RWPE1 (cell line): ENCODE results near the gene KCNJ10.

Experiments used
- CTCF ChIA-PET: fragments of 350-600 bp; sonication (Branson Sonifier 250); formaldehyde crosslinking; extraction: SDS; loops from one replicate; lab custom pipeline; 2021; lab: Yijun Ruan, JAX
- POLR2A ChIA-PET: fragments of 400-600 bp; formaldehyde crosslinking; extraction: SDS; loops from one replicate; lab custom pipeline; 2020; ENCODE audit warnings: antibody characterized with exemption; ENCODE audit not compliant: low non-redundant PET; lab: Yijun Ruan, JAX
- DNase-seq: peaks from one replicate; pipeline ENCODE4 v3.0.0; 2012; ENCODE audit warnings: low spot score
- H3K27ac ChIP-seq: fragments of 450-650 bp; 2 replicates; pipeline ENCODE4 v1.5.1; 2017
- CTCF ChIP-seq: fragments of 450-650 bp; conservative IDR thresholded peaks from 2 replicates; pipeline ENCODE4 v1.5.1; 2017; ENCODE audit warnings: low read depth, mild to moderate bottlenecking

The KCNJ10 gene

GRCh38 chr1:160108888-160109662 lies 39.1 kb upstream of the KCNJ10 start:
- no peak for TF ChIP-seq CTCF
- POLR2A ChIA-PET, result no interaction called here
- CTCF ChIA-PET, result interaction anchor here (0.6 to 1.8 kb wide), 5 partner anchors 8 to 183 kb away, joined by 3 to 5 read pairs (median 3); no protein-coding TSS in a partner anchor
- no peak overlapping the region for H3K27ac ChIP-seq
- DNase-seq, result no peak

GRCh38 chr1:160107512-160107911 lies 37.6 kb upstream of the KCNJ10 start:
- CTCF ChIA-PET, result interaction anchor here (0.8 kb wide), 1 partner anchor 31 kb away, joined by 5 read pairs; no protein-coding TSS in a partner anchor

GRCh38 chr1:160105155-160105554 lies 35.2 kb upstream of the KCNJ10 start:
- no peak for TF ChIP-seq CTCF
- H3K27ac ChIP-seq, result no peak overlapping the region
- no peak for DNase-seq
- ChIA-PET POLR2A (no interaction called here), CTCF (interaction anchor here (0.6 to 0.9 kb wide), 3 partner anchors 27 to 186 kb away, joined by 3 to 4 read pairs (median 3); no protein-coding TSS in a partner anchor)

More at GRCh38 chr1:160107512-160107911, 37.6 kb upstream of the KCNJ10 start:
- no peak for TF ChIP-seq CTCF
- POLR2A ChIA-PET, result no interaction called here
- DNase-seq, result no peak
- H3K27ac ChIP-seq, result no peak overlapping the region

- ChIA-PET CTCF (interaction anchor here (0.6 to 0.9 kb wide), 3 partner anchors 19 to 187 kb away, joined by 3 to 4 read pairs (median 3); no protein-coding TSS in a partner anchor), POLR2A (no interaction called here)
- no peak overlapping the region for H3K27ac ChIP-seq
- DNase-seq, result no peak
- no peak for TF ChIP-seq CTCF
Measured at GRCh38 chr1:160104486-160104885, 34.5 kb upstream of the KCNJ10 start.

GRCh38 chr1:160103658-160104408 lies 33.9 kb upstream of the KCNJ10 start:
- ChIA-PET POLR2A (no interaction called here), CTCF (interaction anchor here (0.9 to 1.5 kb wide), 2 partner anchors 18 to 115 kb away, joined by 3 read pairs; no protein-coding TSS in a partner anchor)
- H3K27ac ChIP-seq, result no peak overlapping the region

More at GRCh38 chr1:160103658-160104408, 33.9 kb upstream of the KCNJ10 start:
- no peak for DNase-seq
- no peak for TF ChIP-seq CTCF
